Endodermal cell (in vitro differentiated cells): ENCODE results near the gene RAX2. TPM values are rescaled to one million over a fixed set of nuclear protein-coding genes. Genes with fewer than 3 reads are reported as not detected.
A peak's percentile ranks its signal among the peaks of the same experiment; 100 is the strongest.

ENCODE experiments used
- DNase-seq: peaks from one replicate; pipeline ENCODE4 v3.0.0-alpha.2; 2017
- H3K27ac ChIP-seq: 2 replicates; pipeline ENCODE4 v1.5.1; 2013; ENCODE audit warnings: mild to moderate bottlenecking, low read depth, low read length, moderate library complexity
- H3K27me3 ChIP-seq: 2 replicates; pipeline ENCODE4 v1.6.1; 2013; ENCODE audit warnings: mild to moderate bottlenecking, low read length, moderate library complexity; ENCODE audit not compliant: insufficient read depth, control insufficient read depth, poor library complexity, severe bottlenecking
- H3K36me3 ChIP-seq: 2 replicates; pipeline ENCODE4 v1.7.0; 2013; ENCODE audit warnings: mild to moderate bottlenecking, low read length, moderate library complexity; ENCODE audit not compliant: control insufficient read depth, insufficient read depth
- H3K4me1 ChIP-seq: one replicate; pipeline ENCODE4 v1.7.0; 2013; ENCODE audit warnings: low read length; ENCODE audit not compliant: control insufficient read depth, insufficient read depth
- H3K4me3 ChIP-seq: 2 replicates; pipeline ENCODE4 v1.5.1; 2013; ENCODE audit warnings: mild to moderate bottlenecking, low read length, moderate library complexity
- H3K9ac ChIP-seq: 2 replicates; pipeline ENCODE4 v1.6.1; 2013; ENCODE audit warnings: mild to moderate bottlenecking, low read length, moderate library complexity; ENCODE audit not compliant: poor library complexity, severe bottlenecking; ENCODE audit errors: extremely low read depth
- H3K9me3 ChIP-seq: 2 replicates; pipeline ENCODE4 v1.6.1; 2013; ENCODE audit warnings: mild to moderate bottlenecking, low read length, moderate library complexity; ENCODE audit not compliant: control insufficient read depth
- H3K27ac Mint-ChIP-seq: 2 replicates; pipeline ENCODE4 v1.8.0; 2020; ENCODE audit warnings: mixed read lengths
- H3K27me3 Mint-ChIP-seq: 2 replicates; pipeline ENCODE4 v1.8.0; 2021; ENCODE audit warnings: mild to moderate bottlenecking, mixed read lengths; ENCODE audit not compliant: insufficient read depth
- H3K36me3 Mint-ChIP-seq: 2 replicates; pipeline ENCODE4 v1.8.0; 2020; ENCODE audit warnings: low read depth, mixed read lengths
- H3K4me1 Mint-ChIP-seq: 2 replicates; pipeline ENCODE4 v1.8.0; 2020; ENCODE audit warnings: mixed read lengths
- H3K4me3 Mint-ChIP-seq: 2 replicates; pipeline ENCODE4 v1.8.0; 2020; ENCODE audit warnings: mild to moderate bottlenecking, moderate library complexity, mixed read lengths
- H3K9me3 Mint-ChIP-seq: 2 replicates; pipeline ENCODE4 v1.8.0; 2020; ENCODE audit warnings: mild to moderate bottlenecking, mixed read lengths
- WGBS, 2 experiments: methylation state at CpG; one replicate each; pipeline versions ENCODE4 v1.1.5 to v1.1.7; 2013; ENCODE audit warnings: missing lambda C conversion rate in 2 of 2, mixed read lengths in 1 of 2; ENCODE audit not compliant: insufficient coverage in 1 of 2, insufficient read length in 1 of 2; 5-methylcytosine and 5-hydroxymethylcytosine counted together
- total RNA-seq, 2 donors: library from RNA; stranded (reverse); fragmentation: NEBNext Ultra II Directional in 1 of 2; extraction: Animal tissue kit (Norgen Biotek cat#: 25700) in 1 of 2; gene quantifications; 2 replicates in 1 of 2; 3 replicates in 1 of 2; pipeline ENCODE4 v1.2.1, GENCODE V29; 2021
- TF ChIP-seq, protein P1 (sequence below): fragments of 200-600 bp; sonication (generic); conservative IDR thresholded peaks from 2 replicates; pipeline ENCODE4 v1.5.0; 2021; ENCODE audit warnings: antibody characterized with exemption, mild to moderate bottlenecking

RAX2 gene
- total RNA-seq, 2 donors from 2014 or later = not detected

DNA sequence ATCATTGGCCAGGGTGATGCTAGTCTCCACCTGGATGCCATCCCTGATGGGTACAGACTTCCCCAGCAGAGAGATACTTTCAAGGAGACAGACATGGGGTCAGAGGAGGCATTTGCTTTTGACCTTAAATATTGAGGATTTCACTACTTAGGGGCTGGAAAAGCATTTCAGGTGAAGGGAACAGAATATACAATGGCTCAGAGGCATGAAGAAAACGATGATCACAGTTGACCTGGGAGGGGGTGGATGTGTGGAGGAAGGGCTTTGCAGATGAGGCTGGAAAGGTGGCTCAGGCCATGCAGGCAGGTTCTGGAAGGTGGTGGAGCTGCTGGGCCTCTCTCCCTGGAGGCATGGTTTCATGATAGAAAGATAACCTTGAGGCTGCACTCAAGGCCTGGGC is 10.3 kb upstream of the RAX2 start:
- Histone ChIP-seq H3K9me3 (peaks cover 20% of the 10 kb centered on the region), H3K9ac (no peak overlapping the region), H3K27me3 (peaks cover 30% of the 10 kb centered on the region), H3K4me3 (no peak overlapping the region), H3K4me1 (no peaks in the 10 kb centered on the region), H3K27ac (no peak overlapping the region), H3K36me3 (no peaks in the 10 kb centered on the region)
- Mint-ChIP-seq H3K27ac (no peak overlapping the region), H3K36me3 (peaks cover 9% of the 10 kb centered on the region), H3K4me3 (no peak overlapping the region), H3K9me3 (peaks cover 21% of the 10 kb centered on the region), H3K4me1 (no peaks in the 10 kb centered on the region), H3K27me3 (peaks cover 48% of the 10 kb centered on the region)
- WGBS, 2 experiments = 91 to 100% methylated on average over 1 of the region's 1 CpG
- no peak for DNase-seq
- TF ChIP-seq, protein P1, sequence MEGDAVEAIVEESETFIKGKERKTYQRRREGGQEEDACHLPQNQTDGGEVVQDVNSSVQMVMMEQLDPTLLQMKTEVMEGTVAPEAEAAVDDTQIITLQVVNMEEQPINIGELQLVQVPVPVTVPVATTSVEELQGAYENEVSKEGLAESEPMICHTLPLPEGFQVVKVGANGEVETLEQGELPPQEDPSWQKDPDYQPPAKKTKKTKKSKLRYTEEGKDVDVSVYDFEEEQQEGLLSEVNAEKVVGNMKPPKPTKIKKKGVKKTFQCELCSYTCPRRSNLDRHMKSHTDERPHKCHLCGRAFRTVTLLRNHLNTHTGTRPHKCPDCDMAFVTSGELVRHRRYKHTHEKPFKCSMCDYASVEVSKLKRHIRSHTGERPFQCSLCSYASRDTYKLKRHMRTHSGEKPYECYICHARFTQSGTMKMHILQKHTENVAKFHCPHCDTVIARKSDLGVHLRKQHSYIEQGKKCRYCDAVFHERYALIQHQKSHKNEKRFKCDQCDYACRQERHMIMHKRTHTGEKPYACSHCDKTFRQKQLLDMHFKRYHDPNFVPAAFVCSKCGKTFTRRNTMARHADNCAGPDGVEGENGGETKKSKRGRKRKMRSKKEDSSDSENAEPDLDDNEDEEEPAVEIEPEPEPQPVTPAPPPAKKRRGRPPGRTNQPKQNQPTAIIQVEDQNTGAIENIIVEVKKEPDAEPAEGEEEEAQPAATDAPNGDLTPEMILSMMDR = no peak

DNA sequence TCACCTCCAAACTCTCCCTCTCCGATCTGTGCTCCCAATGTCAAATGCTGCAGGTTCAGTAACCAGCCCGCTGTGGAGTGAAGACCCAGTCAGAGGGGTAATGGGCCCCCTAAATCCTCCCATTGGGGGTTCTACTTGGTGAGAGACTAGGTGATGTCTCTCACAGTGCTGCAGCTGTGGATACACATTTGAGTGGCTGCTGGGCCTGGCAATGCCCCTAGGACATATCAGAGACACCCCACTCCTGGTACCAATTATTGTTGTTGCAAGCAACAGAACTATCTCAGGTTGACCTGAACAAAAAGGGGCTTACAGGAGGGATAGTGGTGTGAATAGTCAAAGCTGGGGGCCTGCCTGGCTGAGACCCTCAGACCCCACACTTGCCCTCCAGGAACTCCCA is 9.6 kb upstream of the RAX2 start:
- Mint-ChIP-seq H3K4me3 (no peak overlapping the region), H3K36me3 (peaks cover 9% of the 10 kb centered on the region), H3K27me3 (peaks cover 41% of the 10 kb centered on the region), H3K4me1 (no peaks in the 10 kb centered on the region), H3K27ac (no peak overlapping the region), H3K9me3 (peaks cover 21% of the 10 kb centered on the region)
- peak; percentile 32 for DNase-seq
- TF ChIP-seq, protein P1 = no peak
- 98% methylated on average over 2 of the region's 2 CpGs; no CpG with 5 or more reads in 1 of the 2 experiments for WGBS, 2 experiments
- Histone ChIP-seq H3K9me3 (peaks cover 20% of the 10 kb centered on the region), H3K27ac (no peak overlapping the region), H3K4me3 (no peak overlapping the region), H3K36me3 (no peaks in the 10 kb centered on the region), H3K9ac (no peak overlapping the region), H3K27me3 (peaks cover 25% of the 10 kb centered on the region), H3K4me1 (no peaks in the 10 kb centered on the region)

DNA sequence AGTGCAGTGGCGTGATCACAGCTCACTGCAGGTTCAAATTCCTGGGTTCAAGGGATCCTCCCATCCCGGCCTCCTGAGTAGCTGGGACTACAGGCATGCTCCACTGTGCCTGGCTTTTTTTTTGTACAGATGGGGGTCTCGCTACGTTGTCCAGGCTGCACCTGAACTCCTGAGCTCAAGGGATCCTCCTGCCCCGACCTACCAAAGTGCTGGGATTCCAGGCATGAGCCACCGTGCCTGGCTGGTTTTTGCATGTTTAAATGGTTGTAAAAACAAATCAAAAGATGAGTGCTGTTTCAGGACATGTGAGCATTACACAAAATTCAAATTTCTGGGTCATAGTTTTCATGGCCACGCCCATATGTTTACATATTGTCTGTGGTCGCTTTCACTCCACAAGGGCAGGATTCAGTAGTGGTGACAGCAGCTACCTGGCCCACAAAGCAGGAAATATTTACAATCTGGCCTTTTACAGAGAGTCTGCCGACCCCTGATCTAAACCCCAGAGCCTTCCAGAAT is 8.8 kb upstream of the RAX2 start:
- DNase-seq = no peak
- TF ChIP-seq, protein P1 = no peak

More for the DNA sequence above, 8.8 kb upstream of the RAX2 start:
- Histone ChIP-seq H3K27me3 (peaks cover 21% of the 10 kb centered on the region), H3K9me3 (peaks cover 20% of the 10 kb centered on the region), H3K4me1 (no peaks in the 10 kb centered on the region), H3K27ac (no peak overlapping the region), H3K9ac (no peak overlapping the region), H3K4me3 (no peak overlapping the region), H3K36me3 (no peaks in the 10 kb centered on the region)
- H3K36me3 Mint-ChIP-seq = peaks cover 9% of the 10 kb centered on the region
- H3K4me3 Mint-ChIP-seq = no peak overlapping the region
- peaks cover 21% of the 10 kb centered on the region for H3K9me3 Mint-ChIP-seq
- no peak overlapping the region for H3K27ac Mint-ChIP-seq
- WGBS, 2 experiments = 92 to 93% methylated on average over 8 to 9 of the region's 9 CpGs
- no peaks in the 10 kb centered on the region for H3K4me1 Mint-ChIP-seq
- peaks cover 38% of the 10 kb centered on the region for H3K27me3 Mint-ChIP-seq
